ENCODE results near the gene B4GALNT3.

- TF ChIP-seq POLR2AphosphoS5 (IDR thresholded peaks at IDR 0.05; ENCODE audit: borderline replicate concordance, low read depth, low read length) (no peak), EZH2 (IDR thresholded peaks at IDR 0.05) (no peak), FOXP2 (optimal IDR thresholded peaks at IDR 0.05; ENCODE audit: control extremely low read depth, extremely low read length, insufficient read depth) (no peak)
Observed at GRCh38 chr12:466039-466438, 6.3 kb downstream of the B4GALNT3 start.

Data from SK-N-MC (cell line).